PC-9 (cell line): Measurements from ENCODE around the gene MADD. TPM values are rescaled to one million over a fixed set of nuclear protein-coding genes. Genes with fewer than 3 reads are reported as not detected.

Experiments
- BruUV-seq: library from RNA; stranded (reverse); fragments of 400-500 nt; replicated peaks from 2 replicates; lab custom pipeline; 2021; lab: Mats Ljungman, UMichigan
- CTCF ChIA-PET: fragments of 300-600 bp; sonication (Branson Sonifier 250); formaldehyde crosslinking; loops from one replicate; lab custom pipeline; 2022; ENCODE audit warnings: antibody characterized with exemption; lab: Charles Lee
- POLR2A ChIA-PET: fragments of 300-600 bp; sonication (Branson Sonifier 250); formaldehyde crosslinking; loops from one replicate; lab custom pipeline; 2022; ENCODE audit warnings: antibody characterized with exemption; ENCODE audit not compliant: unreplicated experiment; lab: Charles Lee
- DNase-seq, 2 experiments: peaks; one replicate each; pipeline versions ENCODE4 v3.0.0 to v3.0.0-alpha.2; 2015 to 2022; ENCODE audit warnings: mixed read lengths in 1 of 2
- H2AFZ ChIP-seq: fragments of 200-600 bp; sonication (generic); 2 replicates; pipeline ENCODE4 v1.8.1; 2017; ENCODE audit warnings: antibody characterized with exemption
- H3F3A ChIP-seq: fragments of 200-600 bp; sonication (generic); 2 replicates; pipeline ENCODE4 v1.8.1; 2017; ENCODE audit warnings: antibody characterized with exemption, mild to moderate bottlenecking, low read depth; ENCODE audit not compliant: insufficient read depth
- H3K27ac ChIP-seq: fragments of 200-600 bp; sonication (generic); 2 replicates; pipeline ENCODE4 v1.6.1; 2016; ENCODE audit warnings: mixed run types
- H3K27me3 ChIP-seq: fragments of 200-600 bp; sonication (generic); 2 replicates; pipeline ENCODE4 v1.6.1; 2016; ENCODE audit warnings: low read depth, mixed run types; ENCODE audit not compliant: insufficient read depth
- H3K36me3 ChIP-seq: fragments of 200-600 bp; sonication (generic); 2 replicates; pipeline ENCODE4 v1.6.1; 2016; ENCODE audit warnings: low read depth, mixed run types
- H3K4me1 ChIP-seq: fragments of 200-600 bp; sonication (generic); replicated peaks from 2 replicates; pipeline ENCODE4 v1.6.1; 2016; ENCODE audit warnings: mixed run types; ENCODE audit not compliant: insufficient read depth
- H3K4me2 ChIP-seq: fragments of 200-600 bp; sonication (generic); 2 replicates; pipeline ENCODE4 v1.6.1; 2017; ENCODE audit warnings: mixed run types
- H3K4me3 ChIP-seq: fragments of 200-600 bp; sonication (generic); 2 replicates; pipeline ENCODE4 v1.6.1; 2016; ENCODE audit warnings: mixed run types
- H3K79me2 ChIP-seq: fragments of 200-600 bp; sonication (generic); 2 replicates; pipeline ENCODE4 v1.6.1; 2017; ENCODE audit warnings: low read depth, mixed run types
- H3K9me2 ChIP-seq: fragments of 200-600 bp; sonication (generic); 2 replicates; pipeline ENCODE4 v1.8.1; 2017; ENCODE audit warnings: mild to moderate bottlenecking; ENCODE audit not compliant: insufficient read depth
- H3K9me3 ChIP-seq: fragments of 200-600 bp; sonication (generic); 2 replicates; pipeline ENCODE4 v1.8.1; 2016; ENCODE audit warnings: low read depth; ENCODE audit not compliant: insufficient read depth
- H4K20me1 ChIP-seq: fragments of 200-600 bp; sonication (generic); 2 replicates; pipeline ENCODE4 v1.8.1; 2017; ENCODE audit not compliant: insufficient read depth
- EZH2 ChIP-seq: fragments of 200-600 bp; sonication (generic); IDR thresholded peaks from 2 replicates; pipeline ENCODE4 v1.8.0; 2017; ENCODE audit warnings: antibody characterized with exemption, low read depth
- intact Hi-C: fragments of 100-400 bp; cut with micrococcal nuclease; formaldehyde crosslinking; loops from one replicate; pipeline ENCODE4 v1.10.0; 2022; ENCODE audit not compliant: unreplicated experiment
- total RNA-seq: library from RNA; stranded (reverse); gene quantifications from 2 replicates; pipeline ENCODE4 v1.2.3, GENCODE V29; 2021
- TF ChIP-seq, protein P1 (sequence below): fragments of 200-600 bp; sonication (generic); conservative IDR thresholded peaks from 2 replicates; pipeline ENCODE4 v1.6.1; 2017; ENCODE audit warnings: mixed run types, antibody characterized with exemption, mild to moderate bottlenecking, moderate library complexity

The MADD gene
- total RNA-seq, 1 experiment from 2014 or later, result 65.9 TPM

DNA sequence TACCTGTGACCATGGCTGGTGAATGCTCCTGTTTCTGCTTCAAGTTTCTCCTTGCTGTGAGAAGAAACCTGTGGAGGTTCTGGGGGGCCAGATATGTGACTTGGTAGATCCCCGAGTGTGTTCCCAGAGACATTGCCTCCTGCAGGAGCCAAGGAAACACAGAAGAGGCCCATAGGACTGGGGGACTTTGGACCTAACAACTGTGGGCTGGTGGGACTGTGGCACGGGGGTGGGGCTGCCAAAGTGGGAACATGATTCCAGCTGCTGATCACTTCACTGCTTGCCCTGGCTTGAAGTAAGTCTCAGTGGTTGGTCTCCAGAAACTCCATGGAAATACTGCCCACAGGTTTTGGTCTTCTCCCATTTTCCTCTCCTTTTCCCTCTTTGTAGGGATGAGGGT lies 16.3 kb upstream of the MADD start:
- no peak overlapping the region for H3K4me2 ChIP-seq
- no peaks in the 10 kb centered on the region for H4K20me1 ChIP-seq
- intact Hi-C loops, result no loop called here
- no peaks in the 10 kb centered on the region for H3K36me3 ChIP-seq
- no peak for DNase-seq
- H3K9me2 ChIP-seq, result no peaks in the 10 kb centered on the region
- no peak overlapping the region for H2AFZ ChIP-seq
- peaks cover 43% of the 10 kb centered on the region for H3K79me2 ChIP-seq
- peaks cover 25% of the 10 kb centered on the region for H3F3A ChIP-seq
- POLR2A ChIA-PET, result no interaction called here
- no peaks in the 10 kb centered on the region for H3K27me3 ChIP-seq
- peaks cover 58% of the 10 kb centered on the region for H3K4me1 ChIP-seq
- TF ChIP-seq EZH2, result no peak
- TF ChIP-seq, protein P1, sequence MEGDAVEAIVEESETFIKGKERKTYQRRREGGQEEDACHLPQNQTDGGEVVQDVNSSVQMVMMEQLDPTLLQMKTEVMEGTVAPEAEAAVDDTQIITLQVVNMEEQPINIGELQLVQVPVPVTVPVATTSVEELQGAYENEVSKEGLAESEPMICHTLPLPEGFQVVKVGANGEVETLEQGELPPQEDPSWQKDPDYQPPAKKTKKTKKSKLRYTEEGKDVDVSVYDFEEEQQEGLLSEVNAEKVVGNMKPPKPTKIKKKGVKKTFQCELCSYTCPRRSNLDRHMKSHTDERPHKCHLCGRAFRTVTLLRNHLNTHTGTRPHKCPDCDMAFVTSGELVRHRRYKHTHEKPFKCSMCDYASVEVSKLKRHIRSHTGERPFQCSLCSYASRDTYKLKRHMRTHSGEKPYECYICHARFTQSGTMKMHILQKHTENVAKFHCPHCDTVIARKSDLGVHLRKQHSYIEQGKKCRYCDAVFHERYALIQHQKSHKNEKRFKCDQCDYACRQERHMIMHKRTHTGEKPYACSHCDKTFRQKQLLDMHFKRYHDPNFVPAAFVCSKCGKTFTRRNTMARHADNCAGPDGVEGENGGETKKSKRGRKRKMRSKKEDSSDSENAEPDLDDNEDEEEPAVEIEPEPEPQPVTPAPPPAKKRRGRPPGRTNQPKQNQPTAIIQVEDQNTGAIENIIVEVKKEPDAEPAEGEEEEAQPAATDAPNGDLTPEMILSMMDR, result no peak
- no TSS peak for BruUV-seq
- CTCF ChIA-PET, result no interaction called here
- no peak overlapping the region for H3K27ac ChIP-seq
- no peaks in the 10 kb centered on the region for H3K9me3 ChIP-seq
- H3K4me3 ChIP-seq, result no peak overlapping the region

DNA sequence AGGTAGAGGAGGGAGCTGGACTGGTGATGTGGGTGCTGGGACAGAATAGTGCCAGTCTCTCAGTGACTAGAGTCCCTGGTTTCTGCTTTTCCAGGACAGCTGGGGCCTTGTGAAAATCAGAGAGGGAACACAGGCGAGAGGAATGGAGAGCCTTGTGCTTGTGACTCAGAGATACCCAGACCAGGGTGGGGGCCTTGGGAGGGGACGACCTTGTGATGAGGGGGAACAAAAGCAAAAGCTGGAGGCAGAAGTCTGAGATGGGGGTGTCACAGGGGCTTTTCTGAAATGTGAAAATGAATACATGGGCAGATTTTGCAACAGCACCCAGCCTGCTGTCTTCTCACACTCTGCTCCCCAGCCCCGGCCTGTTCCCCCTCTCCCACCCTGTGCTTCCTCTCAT lies 15.5 kb upstream of the MADD start:
- Histone ChIP-seq H3K79me2 (peaks cover 38% of the 10 kb centered on the region), H2AFZ (no peak overlapping the region), H3K4me1 (peaks cover 64% of the 10 kb centered on the region), H3K36me3 (no peaks in the 10 kb centered on the region), H3K4me3 (no peak overlapping the region), H3K27me3 (no peaks in the 10 kb centered on the region), H4K20me1 (no peaks in the 10 kb centered on the region), H3K27ac (0 out of 2 replicates have a peak overlapping the region, but pooled peaks have one; percentile 2), H3K9me2 (no peaks in the 10 kb centered on the region), H3K4me2 (peak overlapping the region; percentile 9; the same call in 1 of the 2 replicates), H3F3A (peaks cover 32% of the 10 kb centered on the region), H3K9me3 (no peaks in the 10 kb centered on the region)
- no peak for TF ChIP-seq EZH2
- DNase-seq, result no peak
- intact Hi-C loops, result no loop called here
- CTCF ChIA-PET, result interaction anchor here (0.6 kb wide), 1 partner anchor 8 kb away, joined by 3 read pairs; no protein-coding TSS in a partner anchor
- no TSS peak for BruUV-seq
- POLR2A ChIA-PET, result no interaction called here

DNA sequence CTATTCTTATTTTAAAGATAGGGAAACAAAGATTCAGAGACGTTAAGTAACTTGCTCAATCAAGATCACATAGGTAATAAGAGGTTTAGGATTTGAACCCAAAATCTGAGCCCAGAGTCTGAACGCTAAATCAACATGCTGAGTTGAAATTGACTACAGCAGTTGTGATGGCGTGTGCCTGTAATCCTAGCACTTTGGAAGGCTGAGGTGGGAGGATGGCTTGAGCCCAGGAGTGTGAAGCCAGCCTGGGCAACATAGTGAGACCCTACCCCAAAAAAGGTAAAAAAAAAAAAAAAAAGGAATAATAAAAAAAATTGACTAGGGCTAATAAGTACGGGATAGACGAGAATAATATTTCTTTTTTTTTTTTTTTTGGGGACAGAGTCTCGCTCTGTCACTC lies 13.6 kb upstream of the MADD start:
- no peaks in the 10 kb centered on the region; the same call in 1 of the 2 replicates for H3K36me3 ChIP-seq
- no peaks in the 10 kb centered on the region for H4K20me1 ChIP-seq
- DNase-seq, result no peak
- peaks cover 61% of the 10 kb centered on the region for H3K4me1 ChIP-seq
- no TSS peak for BruUV-seq
- ChIA-PET POLR2A (no interaction called here), CTCF (no interaction called here)
- no peak overlapping the region for H3K4me2 ChIP-seq
- no peaks in the 10 kb centered on the region for H3K9me3 ChIP-seq
- no peaks in the 10 kb centered on the region for H3K27me3 ChIP-seq
- H3K79me2 ChIP-seq, result peaks cover 30% of the 10 kb centered on the region; the same call in 1 of the 2 replicates
- no peaks in the 10 kb centered on the region for H3K9me2 ChIP-seq
- no peak overlapping the region for H3K27ac ChIP-seq
- H2AFZ ChIP-seq, result no peak overlapping the region
- no peak for TF ChIP-seq EZH2
- TF ChIP-seq, protein P1, result no peak
- intact Hi-C loops, result loop anchor here (5.0 kb wide), 1 partner anchor 151 kb away; the partner anchor contains the start of gene SLC39A13
- peaks cover 36% of the 10 kb centered on the region for H3F3A ChIP-seq
- H3K4me3 ChIP-seq, result no peak overlapping the region
